RPMI7951 (cell line): ENCODE measurements around the gene SOCS6. TPM values are rescaled to one million over a fixed set of nuclear protein-coding genes. Genes with fewer than 3 reads are reported as not detected.
A peak's percentile ranks its signal among the peaks of the same experiment; 100 is the strongest.

Source experiments
- DNase-seq: peaks from one replicate; pipeline ENCODE4 v3.0.0-alpha.2; 2012; ENCODE audit warnings: low read depth
- total RNA-seq: library from RNA; depleted of rRNA; stranded (reverse); fragments of >200 nt; shearing (Covaris generic); gene quantifications from 2 replicates; pipeline ENCODE4 v1.2.3, GENCODE V29; 2014

Gene SOCS6
- total RNA-seq, 1 experiment from 2014 or later: 27.6 TPM

- peak; percentile 17 for DNase-seq
These were observed 787 bp downstream of the SOCS6 start for GRCh38 chr18:70289351-70290312.

DNA sequence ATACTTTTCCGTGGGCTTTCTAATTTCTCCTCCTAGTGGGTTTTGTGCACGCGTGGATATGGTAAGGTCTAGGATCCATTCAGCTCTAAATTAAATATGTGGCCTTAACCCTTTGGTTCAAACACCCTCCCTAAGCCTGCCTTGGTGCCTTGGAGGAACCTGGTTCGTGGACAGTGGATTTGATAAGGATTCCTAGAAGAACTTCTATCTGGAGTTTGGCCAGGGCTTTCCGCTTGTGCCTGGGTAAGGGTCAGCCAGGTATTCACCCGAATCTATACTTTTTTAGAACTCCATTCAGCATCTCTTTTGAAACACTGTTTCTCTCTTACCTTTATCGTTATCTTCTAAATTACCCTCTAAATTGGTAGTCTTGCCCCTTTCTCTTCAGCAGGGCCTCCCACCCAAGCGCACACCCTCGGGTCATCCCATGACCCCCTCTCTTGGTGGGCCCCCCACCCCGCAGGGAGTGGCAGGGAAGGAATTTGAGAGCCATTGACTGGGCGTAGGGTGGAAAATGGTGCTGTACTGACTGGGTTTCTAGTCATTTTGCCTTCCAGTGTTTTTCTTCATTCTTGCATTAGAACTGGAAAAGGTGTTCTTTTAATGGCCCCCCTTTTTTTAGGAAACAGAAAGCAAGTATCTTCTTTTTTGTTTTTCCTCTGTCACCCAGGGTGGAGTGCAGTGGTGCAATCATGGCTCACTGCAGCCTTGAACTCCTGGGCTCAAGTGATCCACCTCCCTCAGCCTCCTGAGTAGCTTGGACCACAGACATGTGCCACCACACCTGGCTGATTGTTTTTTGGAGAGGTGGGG is 1.8 kb downstream of the SOCS6 start:
- no peak for DNase-seq

- peak; percentile 6 for DNase-seq
These were observed 2.4 kb downstream of the SOCS6 start for GRCh38 chr18:70291295-70291574.

GRCh38 chr18:70292628-70293027 is 3.8 kb downstream of the SOCS6 start:
- no peak for DNase-seq

GRCh38 chr18:70293166-70293565 is 4.3 kb downstream of the SOCS6 start:
- DNase-seq: peak; percentile 11

GRCh38 chr18:70294471-70295191 is 5.8 kb downstream of the SOCS6 start:
- no peak for DNase-seq

DNA sequence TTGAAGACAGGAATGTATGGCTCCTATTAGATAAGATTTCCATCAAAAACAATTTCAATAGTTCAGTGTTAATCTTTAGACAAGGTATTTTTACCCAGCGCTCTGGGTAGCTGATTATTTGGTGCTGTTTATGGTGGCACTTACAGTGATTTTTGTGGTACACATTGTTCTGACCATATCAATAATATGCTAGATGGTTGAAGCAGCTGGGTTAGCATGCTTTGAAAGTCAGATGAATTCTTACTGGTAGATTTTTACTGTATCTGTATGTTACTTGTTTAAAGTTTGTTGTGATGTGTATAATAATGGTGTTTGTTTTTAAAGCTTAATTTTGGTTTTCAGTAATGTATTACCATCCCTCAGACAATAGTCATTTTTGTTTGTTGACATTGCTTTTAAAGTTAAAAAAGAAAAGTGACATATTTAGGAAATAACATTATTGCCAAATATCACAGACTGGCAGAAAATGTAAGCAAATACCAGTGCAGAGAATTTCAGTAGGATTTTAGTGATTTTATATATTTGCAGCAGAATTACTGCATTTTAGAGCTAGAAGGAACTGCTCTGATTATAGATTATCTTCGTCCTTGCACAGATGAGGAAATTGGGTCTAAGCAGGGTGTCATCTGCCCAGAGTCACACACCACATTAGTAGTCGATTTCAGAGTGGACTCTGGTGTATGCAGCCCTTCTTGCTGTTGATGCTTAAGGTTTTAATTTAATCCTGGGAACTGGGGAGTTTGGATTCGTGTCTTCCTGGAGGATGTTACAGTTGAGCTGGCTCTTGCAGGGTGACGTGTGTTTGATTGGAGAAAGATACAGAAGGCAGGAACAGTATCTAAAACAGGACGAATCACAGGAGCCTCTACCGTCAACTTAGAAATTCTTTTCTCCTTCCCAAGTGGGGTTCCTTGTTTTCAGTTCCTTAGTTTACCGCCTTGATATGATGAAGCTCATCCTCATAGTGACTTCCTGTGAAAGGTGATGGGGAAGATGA is 6.6 kb downstream of the SOCS6 start:
- DNase-seq: peak; percentile 39

DNA sequence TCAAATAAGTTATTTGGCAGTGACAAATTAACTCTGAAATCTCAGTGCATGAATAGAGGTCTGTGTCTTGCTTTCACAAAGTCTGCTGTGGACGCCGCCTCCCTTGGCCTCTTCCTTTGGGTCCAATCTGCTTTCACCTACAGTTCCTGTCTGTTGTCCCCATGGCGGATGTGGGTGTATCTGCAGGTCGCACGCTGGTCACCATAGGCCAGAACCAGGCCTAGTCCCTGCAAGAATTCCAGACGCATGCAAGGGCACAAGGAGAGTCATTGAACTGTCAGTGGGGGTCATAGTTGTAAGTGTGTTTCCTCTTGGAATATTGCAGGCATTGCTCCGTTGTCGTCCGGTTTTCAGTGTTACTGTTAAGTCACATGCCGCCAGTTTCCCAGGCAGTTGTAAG is 7.4 kb downstream of the SOCS6 start:
- peak; percentile 62 for DNase-seq

DNA sequence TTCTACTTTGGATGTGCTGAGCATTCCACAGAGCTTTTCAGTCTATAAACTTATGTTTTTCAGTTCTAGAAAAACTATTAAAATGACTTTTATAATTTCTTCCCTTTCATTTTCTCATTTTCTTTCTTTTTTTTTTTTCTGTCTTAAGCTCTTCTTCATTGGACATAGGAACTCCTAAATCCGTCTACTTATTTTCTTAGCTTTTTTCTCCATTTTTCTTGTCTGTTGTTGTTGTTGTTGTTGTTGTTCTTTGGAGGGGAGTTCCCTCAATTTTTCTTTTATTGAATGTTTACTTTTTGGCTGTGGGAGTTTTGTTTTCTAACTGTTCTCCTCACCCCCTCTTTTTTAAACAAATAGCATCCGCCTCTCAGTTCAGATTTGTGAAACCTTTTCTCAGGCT is 7.9 kb downstream of the SOCS6 start:
- no peak for DNase-seq

DNA sequence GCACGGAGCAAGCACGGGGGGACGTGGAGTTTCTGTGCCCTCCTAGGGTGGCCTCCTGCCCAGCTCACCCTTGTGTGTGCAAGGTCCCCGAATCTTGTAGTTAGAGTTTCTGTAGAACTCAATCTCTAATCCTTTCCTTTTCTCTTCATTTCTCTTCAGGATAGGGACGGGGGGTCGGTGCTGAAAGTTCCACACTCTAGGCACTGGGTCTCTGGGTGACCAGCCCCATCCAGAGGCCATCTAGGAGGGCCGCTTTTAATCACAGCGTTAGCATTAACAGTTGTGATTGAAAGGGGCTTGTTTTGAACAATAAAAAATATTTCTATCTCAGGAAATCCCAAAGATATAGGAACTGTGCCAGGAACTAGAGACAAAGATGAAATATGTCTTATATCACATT is 10.5 kb downstream of the SOCS6 start:
- DNase-seq: no peak

DNA sequence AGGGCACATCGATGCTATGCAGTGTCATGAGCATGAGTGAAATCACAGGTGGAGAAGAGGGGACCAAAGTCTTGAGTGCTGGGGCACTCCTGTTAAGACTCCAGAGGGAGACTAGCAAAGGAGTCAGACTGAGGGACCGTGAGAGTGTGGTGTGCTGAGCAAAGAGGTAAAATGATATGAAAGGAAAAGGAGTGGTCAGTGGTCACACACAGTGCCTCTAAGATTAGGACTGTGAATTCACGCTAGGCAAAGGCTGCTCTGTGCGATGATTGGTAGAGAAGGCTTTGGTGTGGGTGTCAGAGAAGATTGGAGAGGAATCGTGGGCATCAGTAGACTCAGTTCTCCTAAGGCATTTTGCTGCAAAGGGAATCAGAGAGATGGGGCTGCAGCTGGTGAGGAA is 12.8 kb downstream of the SOCS6 start:
- DNase-seq: no peak

DNA sequence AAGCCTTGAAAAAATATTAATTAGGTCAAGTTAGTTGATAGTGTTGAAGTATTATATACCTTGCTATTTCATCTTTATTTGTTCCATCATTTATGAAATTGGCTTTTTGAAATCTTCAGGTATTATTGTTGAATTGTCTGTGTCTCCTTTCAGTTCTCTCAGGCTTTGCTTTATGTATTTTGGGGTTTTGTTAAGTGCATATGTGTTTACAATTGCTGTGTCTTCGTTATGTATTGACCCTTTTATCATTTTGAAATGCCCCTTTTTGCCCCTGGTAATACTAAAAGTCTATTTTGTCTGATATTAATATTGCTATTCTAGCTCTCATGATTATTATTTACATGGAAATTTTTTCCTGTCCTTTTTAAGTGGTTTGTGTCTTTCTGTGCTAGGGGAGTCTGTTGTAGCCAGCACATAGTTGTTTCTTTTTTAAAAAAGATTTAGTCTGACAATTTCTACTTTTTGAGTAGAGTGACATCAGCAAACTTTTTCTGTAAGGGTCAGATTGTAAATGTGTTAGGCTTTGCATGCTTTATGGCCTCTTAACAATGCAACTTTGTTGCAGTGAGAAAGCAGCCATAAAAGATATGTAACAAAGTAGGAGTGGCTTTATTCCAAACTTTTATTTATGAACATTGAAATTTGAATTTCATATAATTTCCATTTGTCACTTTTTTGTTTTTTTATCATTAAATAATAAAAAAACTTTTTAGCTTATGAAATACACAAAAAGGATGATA is 19.9 kb downstream of the SOCS6 start:
- DNase-seq: no peak

DNA sequence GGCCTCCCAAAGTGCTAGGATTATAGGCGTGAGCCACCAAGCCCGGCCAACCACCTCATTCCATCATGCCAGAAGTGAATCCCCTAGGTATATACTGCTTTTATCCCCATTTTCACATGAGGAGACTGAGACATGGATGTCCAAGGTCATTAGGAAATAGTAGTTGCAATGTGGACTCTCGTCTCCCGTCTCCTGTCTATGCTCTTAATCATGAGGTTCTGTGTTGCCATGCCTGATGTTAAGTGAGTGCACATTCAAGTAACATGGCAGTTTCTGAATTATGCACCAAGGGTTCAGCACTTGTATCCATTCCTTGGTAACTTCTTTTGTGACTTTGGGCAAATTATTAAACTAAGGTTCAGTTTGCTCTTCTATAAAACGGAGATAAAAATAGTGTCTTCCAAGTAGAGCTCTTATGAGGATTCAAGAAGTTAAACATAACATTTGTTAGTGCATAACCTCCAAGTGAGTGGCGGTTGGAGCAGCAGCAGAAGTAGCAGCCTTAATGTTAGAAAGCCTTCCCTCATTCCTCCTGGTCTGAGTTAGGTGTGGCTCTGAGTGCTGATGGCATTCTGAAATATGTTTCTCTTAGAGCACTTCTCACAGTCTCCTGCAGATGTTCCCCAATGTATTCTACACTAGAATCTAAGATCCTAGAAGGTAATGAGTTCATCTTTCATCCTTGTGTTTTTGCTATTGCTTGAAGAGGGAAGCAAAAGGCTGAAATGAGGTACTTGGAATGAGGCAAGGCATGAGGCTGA is 21.9 kb downstream of the SOCS6 start:
- DNase-seq: no peak

DNA sequence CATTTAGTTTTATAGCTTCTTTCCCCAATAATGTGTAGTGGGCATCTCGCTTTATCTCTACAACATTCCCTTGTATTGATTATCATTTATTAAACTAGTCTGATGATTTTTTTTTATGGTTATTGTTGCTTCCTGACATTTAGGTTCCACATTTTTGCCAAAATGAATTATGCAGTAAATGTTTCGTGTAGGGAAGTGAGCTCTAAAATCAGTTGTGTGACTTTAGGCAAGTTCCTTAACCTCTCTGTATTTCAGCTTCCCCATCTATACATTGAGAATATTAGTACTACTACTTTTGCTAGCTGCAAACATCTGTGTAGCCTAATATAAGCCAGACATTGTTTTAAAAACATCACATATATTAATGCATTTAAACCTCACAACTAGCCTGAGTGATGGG is 22.9 kb downstream of the SOCS6 start:
- no peak for DNase-seq

- no peak for DNase-seq
These were observed 24.8 kb downstream of the SOCS6 start for GRCh38 chr18:70313640-70314039.

DNA sequence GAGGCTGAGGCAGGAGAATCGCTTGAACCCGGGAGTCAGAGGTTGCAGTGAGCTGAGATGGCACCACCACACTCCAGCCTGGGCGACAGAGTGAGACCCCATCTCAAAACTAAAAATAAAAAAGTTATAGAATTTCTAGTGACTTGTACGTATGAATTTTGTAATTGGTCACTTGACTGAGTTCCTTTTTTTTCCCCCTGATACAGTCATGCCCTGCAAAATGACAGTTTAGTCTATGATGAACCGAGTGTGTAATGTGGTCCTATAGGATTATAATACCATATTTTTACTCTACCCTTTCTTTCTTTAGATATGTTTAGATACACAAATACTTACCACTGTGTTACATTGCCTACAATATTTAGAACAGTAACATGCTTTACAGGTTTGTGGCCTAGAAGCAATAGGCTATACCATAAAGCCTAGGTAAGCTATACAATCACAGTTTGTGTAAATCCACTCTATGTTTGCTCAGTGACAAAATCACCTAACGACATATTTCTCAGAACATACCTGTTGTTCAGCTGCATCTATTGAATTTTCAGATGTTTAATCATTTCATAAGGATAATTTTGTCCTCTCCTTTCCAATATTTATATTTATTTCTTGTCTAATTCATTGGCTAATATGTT is 25.4 kb downstream of the SOCS6 start:
- no peak for DNase-seq

DNA sequence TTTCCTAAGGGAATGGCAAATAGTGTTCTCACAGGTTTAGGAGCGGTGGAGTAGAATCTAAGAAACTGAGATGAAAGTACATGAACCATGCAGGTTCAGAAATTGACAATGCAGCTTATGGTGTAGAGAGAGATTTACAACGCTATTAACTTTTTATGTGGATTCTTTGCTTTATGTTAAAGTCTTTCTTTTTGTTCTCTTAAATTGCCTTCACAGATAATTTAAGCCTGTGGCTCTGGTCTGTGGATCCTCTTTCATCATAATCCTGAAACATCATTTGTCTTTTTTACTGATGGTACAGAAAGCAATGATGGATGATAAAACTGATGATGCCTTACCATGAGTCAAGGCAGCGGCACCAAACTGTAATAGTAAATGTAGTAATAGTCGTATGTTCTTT is 30.3 kb downstream of the SOCS6 start:
- DNase-seq: no peak

DNA sequence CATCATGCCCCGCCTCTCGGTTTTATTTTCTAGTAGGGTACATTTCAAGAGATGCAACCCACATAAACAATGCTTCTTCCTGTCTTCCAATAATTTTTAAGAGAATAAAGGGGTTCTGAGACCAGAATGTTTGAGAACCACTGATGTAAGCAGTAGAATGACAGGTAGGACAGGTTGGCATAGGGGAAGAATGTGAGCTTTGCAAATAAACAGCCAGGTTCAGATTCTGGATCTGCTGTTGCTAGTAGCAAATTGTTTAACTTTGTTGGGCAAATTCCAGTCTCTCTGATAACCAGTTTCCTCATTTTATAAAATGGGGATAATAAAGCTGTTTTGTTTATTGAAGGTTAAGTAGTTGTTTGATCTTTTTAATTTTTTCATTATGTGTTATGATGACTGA is 32.8 kb downstream of the SOCS6 start:
- DNase-seq: no peak

GRCh38 chr18:70322385-70322784 is 33.5 kb downstream of the SOCS6 start:
- no peak for DNase-seq
